Measurements from ENCODE around the gene ULK2. TPM values are rescaled to one million over a fixed set of nuclear protein-coding genes. Genes with fewer than 3 reads are reported as not detected.

Gene ULK2
- total RNA-seq, 1 experiment from 2014 or later, result 30.2 TPM

- Histone ChIP-seq H3K4me3 (ENCODE audit: low read length) (no peak overlapping the region), H3K27me3 (ENCODE audit: low read length) (no peaks in the 10 kb centered on the region), H3F3A (ENCODE audit: low read length, unreplicated experiment) (no peaks in the 10 kb centered on the region), H3K4me2 (ENCODE audit: low read length) (no peak overlapping the region), H3K9me3 (ENCODE audit: low read length) (no peaks in the 10 kb centered on the region), H2AFZ (ENCODE audit: low read length) (0 out of 2 replicates have a peak overlapping the region, but pooled peaks have one; percentile 10), H3K79me2 (ENCODE audit: low read length) (no peaks in the 10 kb centered on the region), H3K4me1 (ENCODE audit: insufficient read depth, low read length) (peaks cover 15% of the 10 kb centered on the region), H4K20me1 (ENCODE audit: low read length) (no peaks in the 10 kb centered on the region), H3K36me3 (ENCODE audit: low read depth, low read length) (no peaks in the 10 kb centered on the region), H3K9me2 (replicated peaks; ENCODE audit: low read length) (no peaks in the 10 kb centered on the region), H3K9ac (ENCODE audit: low read length) (no peak overlapping the region), H3K27ac (ENCODE audit: low read length) (no peak overlapping the region)
- ChIA-PET CTCF (no interaction called here), POLR2A (ENCODE audit: unreplicated experiment) (no interaction called here)
- intact Hi-C loops (cut with micrococcal nuclease), result no loop called here
- ATAC-seq (peak; percentile 45), DNase-seq (peak; percentile 59)
- BruUV-seq (replicated peaks), result no TSS peak
- TF ChIP-seq EZH2phosphoT487 (IDR thresholded peaks at IDR 0.05; ENCODE audit: borderline replicate concordance, low read length) (no peak), EZH2 (IDR thresholded peaks at IDR 0.05; ENCODE audit: low read length, unreplicated experiment) (no peak), CTCF (conservative IDR thresholded peaks at IDR 0.05; ENCODE audit: low read depth, low read length) (no peak)
Observed at GRCh38 chr17:19728084-19728495, 139.6 kb downstream of the ULK2 start.

GRCh38 chr17:19727501-19728078 lies 140.1 kb downstream of the ULK2 start:
- Histone ChIP-seq H3F3A (ENCODE audit: low read length, unreplicated experiment) (no peaks in the 10 kb centered on the region), H3K79me2 (ENCODE audit: low read length) (no peaks in the 10 kb centered on the region), H3K4me3 (ENCODE audit: low read length) (no peak overlapping the region), H3K9me2 (replicated peaks; ENCODE audit: low read length) (no peaks in the 10 kb centered on the region), H3K27ac (ENCODE audit: low read length) (no peak overlapping the region), H3K9me3 (ENCODE audit: low read length) (no peaks in the 10 kb centered on the region), H3K36me3 (ENCODE audit: low read depth, low read length) (no peaks in the 10 kb centered on the region), H2AFZ (ENCODE audit: low read length) (0 out of 2 replicates have a peak overlapping the region, but pooled peaks have one; percentile 10), H3K4me2 (ENCODE audit: low read length) (no peak overlapping the region), H3K4me1 (ENCODE audit: insufficient read depth, low read length) (peaks cover 15% of the 10 kb centered on the region), H3K27me3 (ENCODE audit: low read length) (no peaks in the 10 kb centered on the region), H3K9ac (ENCODE audit: low read length) (no peak overlapping the region), H4K20me1 (ENCODE audit: low read length) (no peaks in the 10 kb centered on the region)
- no TSS peak for BruUV-seq (replicated peaks)
- CTCF ChIA-PET, result no interaction called here
- peak; percentile 20; the same call in 1 of the 2 replicates for ATAC-seq
- TF ChIP-seq EZH2phosphoT487 (IDR thresholded peaks at IDR 0.05; ENCODE audit: borderline replicate concordance, low read length), result no peak
- TF ChIP-seq EZH2 (IDR thresholded peaks at IDR 0.05; ENCODE audit: low read length, unreplicated experiment), result no peak
- TF ChIP-seq CTCF (conservative IDR thresholded peaks at IDR 0.05; ENCODE audit: low read depth, low read length), result no peak
- DNase-seq, result no peak
- POLR2A ChIA-PET (ENCODE audit: unreplicated experiment), result no interaction called here
- intact Hi-C loops (cut with micrococcal nuclease), result no loop called here

DNA sequence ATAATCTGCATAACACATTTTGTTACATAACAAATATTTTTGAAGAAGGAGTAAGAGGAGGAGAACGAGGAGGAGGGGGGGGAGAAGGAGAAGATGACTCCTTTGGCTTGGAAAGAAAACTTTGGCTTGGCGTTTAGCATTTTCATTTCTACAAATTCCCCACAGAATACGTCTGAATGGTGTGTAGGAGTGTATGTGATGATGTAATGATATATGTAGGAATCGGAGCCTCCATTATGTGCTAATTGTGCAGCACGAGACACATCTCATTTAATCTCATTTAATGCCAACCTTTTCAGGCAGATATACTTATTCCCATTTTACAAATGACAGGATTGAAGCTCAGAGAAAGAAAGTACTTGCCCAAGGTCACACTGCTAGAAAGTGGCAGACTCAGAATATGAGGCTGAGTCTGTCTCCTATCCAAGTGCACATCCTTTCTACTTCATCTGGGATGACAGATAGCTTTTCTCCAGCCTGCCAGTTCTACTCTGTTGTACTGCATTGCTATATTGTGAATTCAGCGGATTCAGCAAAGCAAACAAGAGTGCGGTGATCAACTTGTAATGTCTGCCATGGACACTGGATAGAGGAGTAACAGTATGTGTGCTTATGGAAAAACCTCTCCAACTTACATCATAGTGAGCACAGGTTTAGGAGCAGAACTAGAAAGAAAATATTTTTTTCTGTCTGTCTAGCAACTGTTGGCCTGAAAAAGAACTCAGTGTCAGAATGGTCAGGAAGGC lies 140.9 kb downstream of the ULK2 start:
- BruUV-seq (replicated peaks), result no TSS peak
- no peak for DNase-seq
- peaks cover 15% of the 10 kb centered on the region for H3K4me1 ChIP-seq (ENCODE audit: insufficient read depth, low read length)
- no peak overlapping the region for H2AFZ ChIP-seq (ENCODE audit: low read length)
- no peaks in the 10 kb centered on the region for H3K9me3 ChIP-seq (ENCODE audit: low read length)
- no peaks in the 10 kb centered on the region for H3K9me2 ChIP-seq (replicated peaks; ENCODE audit: low read length)
- POLR2A ChIA-PET (ENCODE audit: unreplicated experiment), result no interaction called here
- intact Hi-C loops (cut with micrococcal nuclease), result no loop called here
- H3K4me3 ChIP-seq (ENCODE audit: low read length), result no peak overlapping the region
- no peak overlapping the region for H3K9ac ChIP-seq (ENCODE audit: low read length)
- H3K4me2 ChIP-seq (ENCODE audit: low read length), result no peak overlapping the region
- CTCF ChIA-PET, result no interaction called here
- no peaks in the 10 kb centered on the region for H3K27me3 ChIP-seq (ENCODE audit: low read length)
- no peak overlapping the region for H3K27ac ChIP-seq (ENCODE audit: low read length)
- no peaks in the 10 kb centered on the region for H3K36me3 ChIP-seq (ENCODE audit: low read depth, low read length)
- H3K79me2 ChIP-seq (ENCODE audit: low read length), result no peaks in the 10 kb centered on the region
- no peaks in the 10 kb centered on the region for H3F3A ChIP-seq (ENCODE audit: low read length, unreplicated experiment)
- ATAC-seq, result no peak
- TF ChIP-seq EZH2phosphoT487 (IDR thresholded peaks at IDR 0.05; ENCODE audit: borderline replicate concordance, low read length) (no peak), EZH2 (IDR thresholded peaks at IDR 0.05; ENCODE audit: low read length, unreplicated experiment) (no peak), CTCF (conservative IDR thresholded peaks at IDR 0.05; ENCODE audit: low read depth, low read length) (no peak)
- no peaks in the 10 kb centered on the region for H4K20me1 ChIP-seq (ENCODE audit: low read length)

All from PC-3 (cell line).